Panc1 (cell line): ENCODE results near the gene ZNF407. TPM values are rescaled to one million over a fixed set of nuclear protein-coding genes. Genes with fewer than 3 reads are reported as not detected.

Source experiments
- ATAC-seq: fragments of 200-7000 bp; cut with Tn5 transposase; 2 replicates; pipeline ENCODE4 v1.9.1; 2020; ENCODE audit warnings: mild to moderate bottlenecking, moderate library complexity
- BruUV-seq: library from RNA; stranded (reverse); fragments of 400-500 nt; replicated peaks from 2 replicates; lab custom pipeline; 2021; lab: Mats Ljungman, UMichigan
- CTCF ChIA-PET: fragments of 300-600 bp; sonication (Branson Sonifier 250); formaldehyde crosslinking; loops from one replicate; lab custom pipeline; 2022; ENCODE audit warnings: antibody characterized with exemption; lab: Charles Lee
- POLR2A ChIA-PET: fragments of 300-600 bp; sonication (Branson Sonifier 250); formaldehyde crosslinking; loops from one replicate; lab custom pipeline; 2022; ENCODE audit warnings: antibody characterized with exemption; lab: Charles Lee
- DNase-seq: peaks from one replicate; pipeline ENCODE4 v3.0.0-alpha.2; 2010; ENCODE audit warnings: low read depth, low spot score
- H3K27ac ChIP-seq: 2 replicates; pipeline ENCODE4 v1.5.1; 2011; ENCODE audit warnings: mild to moderate bottlenecking, low read length, inconsistent platforms
- H3K27me3 ChIP-seq: fragments of 200-500 bp; sonication (Bioruptor generic); 2 replicates; pipeline ENCODE4 v1.6.0; 2014; ENCODE audit warnings: low read length, inconsistent platforms; ENCODE audit not compliant: control insufficient read depth, insufficient read depth
- H3K36me3 ChIP-seq: fragments of 200-500 bp; sonication (Bioruptor generic); 2 replicates; pipeline ENCODE4 v1.5.1; 2014; ENCODE audit warnings: inconsistent platforms, mild to moderate bottlenecking, low read length, moderate library complexity; ENCODE audit not compliant: control insufficient read depth, insufficient read depth
- H3K4me1 ChIP-seq: 2 replicates; pipeline ENCODE4 v1.5.1; 2011; ENCODE audit warnings: inconsistent platforms, mild to moderate bottlenecking, low read length, moderate library complexity; ENCODE audit not compliant: control insufficient read depth, insufficient read depth
- H3K4me3 ChIP-seq, 2 experiments: 2 replicates each; pipeline ENCODE4 v1.5.1; 2011 to 2012; ENCODE audit warnings: low read depth in 2 of 2, low read length in 2 of 2, mild to moderate bottlenecking in 2 of 2, inconsistent platforms in 1 of 2, moderate library complexity in 1 of 2
- H3K9me3 ChIP-seq: fragments of 200-500 bp; sonication (Bioruptor generic); 2 replicates; pipeline ENCODE4 v1.5.1; 2014; ENCODE audit warnings: low read depth, mild to moderate bottlenecking, inconsistent platforms, low read length, moderate library complexity; ENCODE audit not compliant: control insufficient read depth, insufficient read depth
- CTCF ChIP-seq: fragments of 450-650 bp; IDR thresholded peaks from 2 replicates; pipeline ENCODE4 v1.5.1; 2017; ENCODE audit warnings: mild to moderate bottlenecking
- POLR2AphosphoS5 ChIP-seq: IDR thresholded peaks from 2 replicates; pipeline ENCODE4 v1.6.1; 2012; ENCODE audit warnings: mild to moderate bottlenecking, low read depth, low read length, moderate library complexity
- REST ChIP-seq, 2 experiments: IDR thresholded peaks; 2 replicates each; pipeline ENCODE4 v1.6.1; 2011 to 2012; ENCODE audit warnings: low read depth in 2 of 2, control low read depth in 1 of 2, low read length in 1 of 2, mild to moderate bottlenecking in 1 of 2, moderate library complexity in 1 of 2; ENCODE audit not compliant: insufficient read depth in 1 of 2
- SIN3A ChIP-seq: IDR thresholded peaks from 2 replicates; pipeline ENCODE4 v1.6.1; 2012; ENCODE audit warnings: low read depth, mild to moderate bottlenecking, low read length, moderate library complexity, borderline replicate concordance; ENCODE audit not compliant: insufficient read depth
- TCF7L2 ChIP-seq: IDR thresholded peaks from 2 replicates; pipeline ENCODE4 v1.6.1; 2011; ENCODE audit warnings: mild to moderate bottlenecking, low read depth, low read length, inconsistent platforms
- in situ Hi-C: cut with HindIII; loops from 2 replicates; pipeline ENCODE4 v1.10.0; 2016; ENCODE audit warnings: low sequenced_read_pairs, low pct_unique_long_range_greater_than_20kb
- intact Hi-C: fragments of 100-400 bp; cut with micrococcal nuclease; formaldehyde crosslinking; loops from one replicate; pipeline ENCODE4 v1.10.0; 2022; ENCODE audit not compliant: unreplicated experiment
- total RNA-seq: library from RNA; stranded (reverse); gene quantifications from one replicate; pipeline ENCODE4 v1.2.1, GENCODE V29; 2021; ENCODE audit not compliant: unreplicated experiment

Gene ZNF407
- total RNA-seq, 1 experiment from 2014 or later: 16.8 TPM

- TF ChIP-seq SIN3A: no peak
- TF ChIP-seq CTCF: no peak
- TF ChIP-seq TCF7L2: no peak
- no peak for TF ChIP-seq REST (IDR thresholded peaks at IDR 0.05; ENCODE audit: insufficient read depth in 1 of 2, low read depth in 2 of 2, low read length in 1 of 2)
- no peak for TF ChIP-seq POLR2AphosphoS5
- ATAC-seq: no peak
- no peaks in the 10 kb centered on the region for H3K4me1 ChIP-seq
- H3K36me3 ChIP-seq: no peaks in the 10 kb centered on the region
- in situ Hi-C loops: no loop called here
- H3K4me3 ChIP-seq: no peak overlapping the region
- intact Hi-C loops: no loop called here
- ChIA-PET POLR2A (no interaction called here), CTCF (no interaction called here)
- H3K27me3 ChIP-seq: no peaks in the 10 kb centered on the region
- H3K9me3 ChIP-seq: no peaks in the 10 kb centered on the region
- H3K27ac ChIP-seq: no peak overlapping the region
- no peak for DNase-seq
- BruUV-seq: no TSS peak
Observed at GRCh38 chr18:74785632-74786031, 188.0 kb downstream of the ZNF407 start.

DNA sequence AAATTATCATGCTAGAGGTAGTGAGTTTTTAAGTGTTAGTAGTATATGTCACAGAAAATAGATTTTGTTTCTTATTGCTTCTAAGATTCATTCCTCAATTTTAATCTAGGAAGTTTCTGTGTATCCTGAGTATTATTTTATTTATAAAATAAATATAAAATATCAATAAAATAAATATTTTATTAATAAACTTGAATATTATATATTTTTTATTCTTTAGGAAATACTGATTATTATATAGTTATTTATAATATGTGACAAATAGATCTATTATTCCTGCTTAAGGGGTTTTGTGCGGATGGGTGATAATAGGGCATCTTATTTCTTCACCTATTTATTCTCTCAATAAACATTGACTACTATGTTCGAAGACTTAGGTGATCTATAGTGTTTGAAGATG is 191.0 kb downstream of the ZNF407 start:
- no peaks in the 10 kb centered on the region for H3K9me3 ChIP-seq
- H3K27me3 ChIP-seq: no peaks in the 10 kb centered on the region
- no peak for DNase-seq
- in situ Hi-C loops (no loop called here), intact Hi-C loops (no loop called here)
- no peak overlapping the region for H3K27ac ChIP-seq
- ChIA-PET CTCF (no interaction called here), POLR2A (interaction anchor here (0.6 kb wide), 1 partner anchor 136 kb away, joined by 4 read pairs; no protein-coding TSS in a partner anchor)
- ATAC-seq: no peak
- no TSS peak for BruUV-seq
- no peak overlapping the region for H3K4me3 ChIP-seq
- TF ChIP-seq SIN3A: no peak
- TF ChIP-seq POLR2AphosphoS5: no peak
- TF ChIP-seq CTCF: no peak
- no peaks in the 10 kb centered on the region for H3K4me1 ChIP-seq
- H3K36me3 ChIP-seq: no peaks in the 10 kb centered on the region
